Measurements from ENCODE around the gene DDX41. TPM values are rescaled to one million over a fixed set of nuclear protein-coding genes. Genes with fewer than 3 reads are reported as not detected.
A peak's percentile ranks its signal among the peaks of the same experiment; 100 is the strongest.
"Not testable (repeated sequence)": the region's sequence is repeated elsewhere in the genome, so short reads cannot be mapped to it uniquely, and the experiment has no call there.

DDX41 gene
- total RNA-seq = 10 to 100 TPM; 58.6 to 66.9 TPM
- total RNA-seq = 49.1 to 87.1 reads per million in 2 donors

- Mint-ChIP-seq H3K36me3 (ENCODE audit: low read depth) (peaks cover 8% of the 10 kb centered on the region), H3K27me3 (no peaks in the 10 kb centered on the region), H3K4me1 (peaks cover 35% of the 10 kb centered on the region), H3K27ac (peak within 1 kb of the TSS; percentile 99), H3K4me3 (peak within 1 kb of the TSS; percentile 100)
- DNase-seq (peak; percentile 87 to 94 (median 92)), ATAC-seq (peak; percentile 90)
- H3K9me3 ChIP-seq (ENCODE audit: control insufficient read depth, low read length, poor library complexity, severe bottlenecking) = no peaks in the 10 kb centered on the region
Observed at GRCh38 chr5:177516601-177517568, at the start of gene DDX41. Gene DDX41 (minus strand): TSS chr5:177516961. CDS start chr5:177516945, 16 bp downstream.

- no peak overlapping the region for H3K4me3 Mint-ChIP-seq
- no peaks in the 10 kb centered on the region for H3K9me3 ChIP-seq (ENCODE audit: control insufficient read depth, low read length, poor library complexity, severe bottlenecking)
- no peaks in the 10 kb centered on the region for H3K36me3 Mint-ChIP-seq (ENCODE audit: low read depth)
- ATAC-seq (no peak), DNase-seq (no peak)
- peaks cover 4% of the 10 kb centered on the region for H3K4me1 Mint-ChIP-seq
- no peak overlapping the region for H3K27ac Mint-ChIP-seq
- H3K27me3 Mint-ChIP-seq = peaks cover 12% of the 10 kb centered on the region
Observed at GRCh38 chr5:177565046-177565445, 48.3 kb upstream of the DDX41 start.

- not testable (repeated sequence) for H3K9me3 ChIP-seq (ENCODE audit: control insufficient read depth, low read length, poor library complexity, severe bottlenecking); H3K27ac Mint-ChIP-seq; H3K4me3 Mint-ChIP-seq; H3K36me3 Mint-ChIP-seq (ENCODE audit: low read depth); ATAC-seq; H3K27me3 Mint-ChIP-seq; DNase-seq
- peaks cover 13% of the 10 kb centered on the region for H3K4me1 Mint-ChIP-seq
Observed at GRCh38 chr5:177559446-177559941, 42.7 kb upstream of the DDX41 start.

GRCh38 chr5:177557796-177558195 lies 41.0 kb upstream of the DDX41 start:
- H3K36me3 Mint-ChIP-seq (ENCODE audit: low read depth) = no peaks in the 10 kb centered on the region
- no peak overlapping the region for H3K4me3 Mint-ChIP-seq
- H3K9me3 ChIP-seq (ENCODE audit: control insufficient read depth, low read length, poor library complexity, severe bottlenecking) = no peaks in the 10 kb centered on the region
- H3K27me3 Mint-ChIP-seq = no peaks in the 10 kb centered on the region
- ATAC-seq = no peak
- peaks cover 22% of the 10 kb centered on the region for H3K4me1 Mint-ChIP-seq
- H3K27ac Mint-ChIP-seq = no peak overlapping the region
- DNase-seq = no peak

GRCh38 chr5:177557041-177557647 lies 40.4 kb upstream of the DDX41 start:
- H3K9me3 ChIP-seq (ENCODE audit: control insufficient read depth, low read length, poor library complexity, severe bottlenecking) = no peaks in the 10 kb centered on the region
- Mint-ChIP-seq H3K4me1 (peaks cover 28% of the 10 kb centered on the region), H3K27me3 (no peaks in the 10 kb centered on the region), H3K27ac (no peak overlapping the region), H3K36me3 (ENCODE audit: low read depth) (no peaks in the 10 kb centered on the region), H3K4me3 (no peak overlapping the region)
- no peak for ATAC-seq
- DNase-seq = no peak

GRCh38 chr5:177555665-177556064 lies 38.9 kb upstream of the DDX41 start:
- Mint-ChIP-seq H3K4me1 (peaks cover 30% of the 10 kb centered on the region), H3K36me3 (ENCODE audit: low read depth) (no peaks in the 10 kb centered on the region), H3K27me3 (no peaks in the 10 kb centered on the region), H3K27ac (no peak overlapping the region), H3K4me3 (no peak overlapping the region)
- DNase-seq = no peak
- no peak for ATAC-seq
- no peaks in the 10 kb centered on the region for H3K9me3 ChIP-seq (ENCODE audit: control insufficient read depth, low read length, poor library complexity, severe bottlenecking)

- ATAC-seq (no peak), DNase-seq (no peak)
- Mint-ChIP-seq H3K27me3 (no peaks in the 10 kb centered on the region), H3K27ac (peak overlapping the region; percentile 83), H3K4me1 (peaks cover 30% of the 10 kb centered on the region), H3K4me3 (peak overlapping the region; percentile 93), H3K36me3 (ENCODE audit: low read depth) (no peaks in the 10 kb centered on the region)
- H3K9me3 ChIP-seq (ENCODE audit: control insufficient read depth, low read length, poor library complexity, severe bottlenecking) = no peaks in the 10 kb centered on the region
Observed at GRCh38 chr5:177555228-177555627, 38.5 kb upstream of the DDX41 start.

- no peaks in the 10 kb centered on the region for H3K36me3 Mint-ChIP-seq (ENCODE audit: low read depth)
Observed at GRCh38 chr5:177554474-177555111, 37.8 kb upstream of the DDX41 start, which contains the start of gene FAM193B. Gene FAM193B (minus strand): TSS chr5:177554563. CDS start chr5:177554458, 105 bp downstream.

GRCh38 chr5:177553671-177554429 lies 37.1 kb upstream of the DDX41 start:
- ATAC-seq = peak; percentile 12
- peak overlapping the region; percentile 83 for H3K27ac Mint-ChIP-seq
- H3K4me1 Mint-ChIP-seq = peaks cover 31% of the 10 kb centered on the region
- H3K36me3 Mint-ChIP-seq (ENCODE audit: low read depth) = no peaks in the 10 kb centered on the region
- peak in 2 of 3 donors; percentile 13 to 28 for DNase-seq
- no peaks in the 10 kb centered on the region for H3K9me3 ChIP-seq (ENCODE audit: control insufficient read depth, low read length, poor library complexity, severe bottlenecking)
- H3K4me3 Mint-ChIP-seq = peak overlapping the region; percentile 93
- no peaks in the 10 kb centered on the region for H3K27me3 Mint-ChIP-seq

More at GRCh38 chr5:177554474-177555111, 37.8 kb upstream of the DDX41 start, which contains the start of gene FAM193B:
- H3K4me1 Mint-ChIP-seq = peaks cover 30% of the 10 kb centered on the region
- no peaks in the 10 kb centered on the region for H3K27me3 Mint-ChIP-seq
- H3K9me3 ChIP-seq (ENCODE audit: control insufficient read depth, low read length, poor library complexity, severe bottlenecking) = no peaks in the 10 kb centered on the region
- peak within 1 kb of the TSS; percentile 93 for H3K4me3 Mint-ChIP-seq
- DNase-seq = peak; percentile 91 to 96 (median 93)
- ATAC-seq = peak; percentile 98
- peak within 1 kb of the TSS; percentile 83 for H3K27ac Mint-ChIP-seq

- Mint-ChIP-seq H3K27me3 (no peaks in the 10 kb centered on the region), H3K4me3 (peak overlapping the region; percentile 93), H3K27ac (peak overlapping the region; percentile 81), H3K4me1 (peaks cover 31% of the 10 kb centered on the region), H3K36me3 (ENCODE audit: low read depth) (no peaks in the 10 kb centered on the region)
- ATAC-seq (no peak), DNase-seq (no peak)
- H3K9me3 ChIP-seq (ENCODE audit: control insufficient read depth, low read length, poor library complexity, severe bottlenecking) = no peaks in the 10 kb centered on the region
Observed at GRCh38 chr5:177552839-177553455, 36.2 kb upstream of the DDX41 start.

- Mint-ChIP-seq H3K4me1 (peaks cover 38% of the 10 kb centered on the region), H3K4me3 (no peak overlapping the region), H3K36me3 (ENCODE audit: low read depth) (no peaks in the 10 kb centered on the region), H3K27ac (peak overlapping the region; percentile 34), H3K27me3 (no peaks in the 10 kb centered on the region)
- no peaks in the 10 kb centered on the region for H3K9me3 ChIP-seq (ENCODE audit: control insufficient read depth, low read length, poor library complexity, severe bottlenecking)
- DNase-seq = no peak
- no peak for ATAC-seq
Observed at GRCh38 chr5:177550122-177550521, 33.4 kb upstream of the DDX41 start.

GRCh38 chr5:177548495-177548894 lies 31.7 kb upstream of the DDX41 start:
- Mint-ChIP-seq H3K36me3 (ENCODE audit: low read depth) (no peaks in the 10 kb centered on the region), H3K4me1 (peaks cover 31% of the 10 kb centered on the region), H3K27ac (peak overlapping the region; percentile 57), H3K4me3 (no peak overlapping the region), H3K27me3 (no peaks in the 10 kb centered on the region)
- DNase-seq (no peak), ATAC-seq (no peak)
- no peaks in the 10 kb centered on the region for H3K9me3 ChIP-seq (ENCODE audit: control insufficient read depth, low read length, poor library complexity, severe bottlenecking)

All from T-helper 17 cell (primary cell).